ENCODE measurements around the gene KYNU. TPM values are rescaled to one million over a fixed set of nuclear protein-coding genes. Genes with fewer than 3 reads are reported as not detected.

Gene KYNU
- total and polyA plus RNA-seq, 7 donors: 0.10 to 0.69 (median 0.40) TPM

DNA sequence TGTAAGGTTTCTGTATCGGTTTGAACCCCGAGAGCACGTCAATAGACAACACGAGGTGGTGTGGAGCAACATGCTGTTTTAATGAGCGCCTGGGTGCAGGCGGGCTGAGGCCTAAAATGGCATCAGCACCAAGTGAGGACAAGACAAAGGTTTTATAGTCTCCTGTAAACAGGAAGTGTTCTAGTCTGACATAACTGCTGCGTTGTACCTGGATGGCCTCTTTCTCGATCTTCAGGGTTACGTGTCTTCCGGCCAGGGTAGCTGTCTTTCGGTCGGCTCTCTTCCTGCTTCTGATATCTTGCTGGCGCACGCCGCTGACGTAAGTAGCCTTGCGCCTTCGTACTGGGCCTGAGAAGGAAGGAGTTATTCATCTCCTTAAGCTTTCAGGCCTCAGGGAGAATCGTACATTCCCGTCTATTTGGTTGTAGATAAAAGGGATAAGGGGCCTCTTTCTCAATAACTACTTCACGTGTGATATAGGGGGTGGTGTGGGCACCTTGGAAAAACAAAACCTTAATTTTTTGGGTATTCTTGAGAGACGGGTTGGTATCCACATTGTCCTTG is 53.5 kb downstream of the KYNU start:
- Histone ChIP-seq H3K27me3 (ENCODE audit: insufficient read depth in 3 of 3, low read length in 2 of 3) (no peaks in the 10 kb centered on the region), H3K27ac (no peak overlapping the region), H3K36me3 (ENCODE audit: insufficient read depth in 1 of 2, low read depth in 1 of 2) (no peaks in the 10 kb centered on the region), H3K4me1 (no peaks in the 10 kb centered on the region), H3K9me3 (no peaks in the 10 kb centered on the region), H3K4me3 (no peak overlapping the region)
- no peak for DNase-seq
- intact Hi-C loops (cut with DNase I): no loop called here
- no peak for ATAC-seq
- WGBS, 3 donors: 95 to 96% (median 95%) methylated on average over 22 of the region's 22 CpGs
- no peak for TF ChIP-seq CTCF (IDR thresholded peaks at IDR 0.05)

- no peak for TF ChIP-seq CTCF (IDR thresholded peaks at IDR 0.05)
- ATAC-seq: no peak
- Histone ChIP-seq H3K9me3 (no peaks in the 10 kb centered on the region), H3K27ac (no peak overlapping the region), H3K4me3 (no peak overlapping the region), H3K36me3 (ENCODE audit: insufficient read depth in 1 of 2, low read depth in 1 of 2) (no peaks in the 10 kb centered on the region), H3K4me1 (no peaks in the 10 kb centered on the region), H3K27me3 (ENCODE audit: insufficient read depth in 3 of 3, low read length in 2 of 3) (no peaks in the 10 kb centered on the region)
- WGBS, 3 donors: 95 to 98% (median 97%) methylated on average over 5 of the region's 5 CpGs
- DNase-seq: no peak
- intact Hi-C loops (cut with DNase I): no loop called here
Observed at GRCh38 chr2:142933916-142934315, 56.5 kb downstream of the KYNU start.

- no peak overlapping the region for H3K27ac ChIP-seq
- no peaks in the 10 kb centered on the region for H3K27me3 ChIP-seq (ENCODE audit: insufficient read depth in 3 of 3, low read length in 2 of 3)
- H3K4me1 ChIP-seq: no peaks in the 10 kb centered on the region
- ATAC-seq (no peak), DNase-seq (no peak)
- 90 to 94% (median 92%) methylated on average over 10 of the region's 10 CpGs for WGBS, 3 donors
- H3K4me3 ChIP-seq: no peak overlapping the region
- H3K9me3 ChIP-seq: no peaks in the 10 kb centered on the region
- intact Hi-C loops (cut with DNase I): no loop called here
- TF ChIP-seq CTCF (IDR thresholded peaks at IDR 0.05): no peak
- H3K36me3 ChIP-seq (ENCODE audit: insufficient read depth in 1 of 2, low read depth in 1 of 2): no peaks in the 10 kb centered on the region
Observed at GRCh38 chr2:142935563-142936089, 58.2 kb downstream of the KYNU start.

DNA sequence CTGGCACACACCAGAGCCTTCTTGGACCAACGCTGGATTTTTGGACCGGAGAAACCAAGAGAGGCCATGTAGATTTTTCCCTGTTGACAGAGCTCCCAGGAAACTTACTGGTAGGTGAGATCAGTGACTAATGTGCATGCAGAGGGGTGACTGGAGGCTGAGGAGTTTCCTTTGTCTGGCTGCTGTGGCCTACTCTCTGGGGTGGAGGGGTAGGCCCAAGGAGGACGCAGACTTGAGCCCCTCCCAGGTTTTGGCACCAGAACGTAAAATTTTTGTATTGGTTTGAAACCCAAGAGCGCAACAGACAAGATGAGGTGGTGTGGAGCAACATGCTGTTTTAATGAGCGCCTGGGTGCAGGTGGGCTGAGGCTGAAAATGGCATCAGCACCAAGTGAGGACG is 59.2 kb downstream of the KYNU start:
- Histone ChIP-seq H3K4me3 (no peak overlapping the region), H3K36me3 (ENCODE audit: insufficient read depth in 1 of 2, low read depth in 1 of 2) (no peaks in the 10 kb centered on the region), H3K27me3 (ENCODE audit: insufficient read depth in 3 of 3, low read length in 2 of 3) (no peaks in the 10 kb centered on the region), H3K4me1 (no peaks in the 10 kb centered on the region), H3K9me3 (no peaks in the 10 kb centered on the region), H3K27ac (no peak overlapping the region)
- 82 to 86% (median 83%) methylated on average over 7 of the region's 7 CpGs for WGBS, 3 donors
- intact Hi-C loops (cut with DNase I): no loop called here
- DNase-seq (no peak), ATAC-seq (no peak)
- TF ChIP-seq CTCF (IDR thresholded peaks at IDR 0.05): no peak

GRCh38 chr2:142937347-142937746 is 59.9 kb downstream of the KYNU start:
- ATAC-seq (no peak), DNase-seq (no peak)
- intact Hi-C loops (cut with DNase I): no loop called here
- Histone ChIP-seq H3K27ac (no peak overlapping the region), H3K36me3 (ENCODE audit: insufficient read depth in 1 of 2, low read depth in 1 of 2) (no peaks in the 10 kb centered on the region), H3K27me3 (ENCODE audit: insufficient read depth in 3 of 3, low read length in 2 of 3) (no peaks in the 10 kb centered on the region), H3K4me1 (no peaks in the 10 kb centered on the region), H3K4me3 (no peak overlapping the region), H3K9me3 (no peaks in the 10 kb centered on the region)
- WGBS, 3 donors: 34 to 43% (median 40%) methylated on average over 3 of the region's 3 CpGs
- no peak for TF ChIP-seq CTCF (IDR thresholded peaks at IDR 0.05)
